MV-4-11 (cell line): ENCODE results near the gene PDGFA.

Experiments
- DNase-seq: peaks from one replicate; lab custom pipeline; 2025; lab: John Stamatoyannopoulos, UW

The PDGFA gene

GRCh38 chr7:460374-461116 lies 59.1 kb downstream of the PDGFA start:
- no peak for DNase-seq

- DNase-seq = no peak
Measured at GRCh38 chr7:459584-460373, 59.9 kb downstream of the PDGFA start.

- DNase-seq = no peak
Measured at GRCh38 chr7:458511-459245, 61.0 kb downstream of the PDGFA start.

- DNase-seq = no peak
Measured at GRCh38 chr7:457814-458510, 61.7 kb downstream of the PDGFA start.

GRCh38 chr7:455110-455928 lies 64.3 kb downstream of the PDGFA start:
- DNase-seq = no peak

GRCh38 chr7:454356-455109 lies 65.1 kb downstream of the PDGFA start:
- no peak for DNase-seq

- no peak for DNase-seq
Measured at GRCh38 chr7:453597-454306, 65.9 kb downstream of the PDGFA start.

- DNase-seq = no peak
Measured at GRCh38 chr7:452791-453455, 66.7 kb downstream of the PDGFA start.

GRCh38 chr7:452226-452751 lies 67.4 kb downstream of the PDGFA start:
- peak; percentile 39 for DNase-seq

- DNase-seq = no peak
Measured at GRCh38 chr7:451255-452225, 68.1 kb downstream of the PDGFA start.

- no peak for DNase-seq
Measured at GRCh38 chr7:450741-451140, 68.9 kb downstream of the PDGFA start.

GRCh38 chr7:450036-450435 lies 69.6 kb downstream of the PDGFA start:
- no peak for DNase-seq

- no peak for DNase-seq
Measured at GRCh38 chr7:449324-450019, 70.2 kb downstream of the PDGFA start.

- no peak for DNase-seq
Measured at GRCh38 chr7:447523-447922, 72.1 kb downstream of the PDGFA start.
